Dendritic cell treated with granulocyte-macrophage colony-stimulating factor and Interleukin-4, amounts not matched to agents 40 ng/mL and 50 ng/mL, for 4 days (primary cell): ENCODE results near the gene DNAJC4.
"Not testable (repeated sequence)": the region's sequence is repeated elsewhere in the genome, so short reads cannot be mapped to it uniquely, and the experiment has no call there.

ENCODE experiments used
- H3K27ac Mint-ChIP-seq: one replicate; pipeline ENCODE4 v1.8.0; 2022; ENCODE audit warnings: mild to moderate bottlenecking, mixed read lengths
- H3K27me3 Mint-ChIP-seq: one replicate; pipeline ENCODE4 v1.8.0; 2022; ENCODE audit warnings: mild to moderate bottlenecking, mixed read lengths
- H3K36me3 Mint-ChIP-seq: one replicate; pipeline ENCODE4 v1.8.0; 2022; ENCODE audit warnings: low read depth, mixed read lengths
- H3K4me1 Mint-ChIP-seq: one replicate; pipeline ENCODE4 v1.8.0; 2022; ENCODE audit warnings: low read depth, mixed read lengths
- H3K4me3 Mint-ChIP-seq: one replicate; pipeline ENCODE4 v1.8.0; 2022; ENCODE audit warnings: mild to moderate bottlenecking, moderate library complexity, mixed read lengths
- H3K9me3 Mint-ChIP-seq: one replicate; pipeline ENCODE4 v1.8.0; 2022; ENCODE audit warnings: mixed read lengths
- intact Hi-C: fragments of 100-400 bp; cut with micrococcal nuclease; formaldehyde crosslinking; loops from one replicate; pipeline ENCODE4 v1.15.0; 2022

Gene DNAJC4

DNA sequence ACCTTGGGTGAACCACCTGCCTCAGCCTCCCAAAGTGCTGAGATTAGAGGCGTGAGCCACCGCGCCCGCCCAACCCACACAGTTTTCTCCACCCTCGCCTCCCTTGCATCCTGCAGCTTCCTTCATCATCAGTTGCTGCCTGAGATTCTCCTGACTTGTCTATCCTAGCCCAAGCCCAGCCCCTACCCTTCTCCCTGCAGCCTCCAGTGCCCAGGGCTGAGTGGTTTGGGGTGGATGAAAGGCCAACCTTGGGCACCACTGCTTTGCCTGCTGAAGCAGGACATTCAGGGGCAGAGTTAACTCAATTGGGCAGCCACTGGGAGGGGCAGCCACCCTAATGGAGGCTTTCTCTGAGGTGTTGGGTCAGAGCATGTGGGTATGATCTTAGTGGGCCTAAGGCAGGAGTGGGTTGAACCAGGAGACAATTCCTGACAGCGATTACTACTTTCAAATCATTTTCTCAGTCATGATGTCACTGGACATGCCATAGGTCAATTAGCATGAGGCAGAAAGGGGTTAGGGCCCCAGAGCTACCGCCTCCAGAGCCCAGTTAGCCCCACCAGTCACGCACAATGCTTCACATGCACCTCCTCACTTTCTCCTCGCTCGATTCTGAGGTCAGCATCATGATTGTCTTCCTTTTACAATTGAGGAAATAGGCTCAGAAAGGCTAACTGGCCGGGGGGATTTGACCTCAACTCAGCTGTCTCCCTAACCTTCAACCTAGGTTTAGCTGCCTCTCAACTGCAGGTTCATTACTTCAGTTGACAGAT, 9.5 kb downstream of the DNAJC4 start:
- Mint-ChIP-seq H3K4me1 (peaks cover 83% of the 10 kb centered on the region), H3K36me3 (peaks cover 86% of the 10 kb centered on the region), H3K9me3 (no peaks in the 10 kb centered on the region), H3K27ac (peak overlapping the region; percentile 99), H3K27me3 (no peaks in the 10 kb centered on the region), H3K4me3 (peak overlapping the region; percentile 83)
- intact Hi-C loops, result loop anchor here (1.0 to 2.0 kb wide), 3 partner anchors 14 to 65 kb away; partner anchors contain the start of genes ESRRA, NUDT22 and TRPT1

- Mint-ChIP-seq H3K4me1 (peaks cover 83% of the 10 kb centered on the region), H3K27ac (peak within 1 kb of the TSS; percentile 99), H3K36me3 (peaks cover 85% of the 10 kb centered on the region), H3K27me3 (no peaks in the 10 kb centered on the region), H3K4me3 (peak within 1 kb of the TSS; percentile 83), H3K9me3 (no peaks in the 10 kb centered on the region)
- intact Hi-C loops, result loop anchor here (1.0 to 2.0 kb wide), 3 partner anchors 14 to 65 kb away; partner anchors contain the start of genes ESRRA, NUDT22 and TRPT1
Observed at GRCh38 chr11:64240435-64241240, 10.3 kb downstream of the DNAJC4 start, which contains the start of gene FKBP2. TSS of gene FKBP2 (plus strand) at chr11:64241095. CDS start at chr11:64242388, 1,293 bp downstream.

DNA sequence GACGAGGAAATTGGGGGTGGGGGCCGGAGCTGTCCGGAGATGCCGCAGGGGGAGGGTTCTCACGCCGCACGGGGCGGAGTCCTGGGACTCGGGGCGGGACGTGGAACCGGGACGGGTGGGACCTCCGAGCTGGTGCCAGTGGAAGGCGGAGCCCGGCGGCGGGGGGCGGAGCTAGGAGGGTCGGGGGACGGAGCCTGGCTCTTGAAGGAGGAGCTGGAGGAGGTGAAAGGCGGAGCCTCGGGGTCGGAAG, 10.8 kb downstream of the DNAJC4 start:
- H3K27me3 Mint-ChIP-seq, result no peaks in the 10 kb centered on the region
- peaks cover 83% of the 10 kb centered on the region for H3K4me1 Mint-ChIP-seq
- H3K27ac Mint-ChIP-seq, result peak overlapping the region; percentile 99
- no peaks in the 10 kb centered on the region for H3K9me3 Mint-ChIP-seq
- intact Hi-C loops, result loop anchor here (2.0 kb wide), 1 partner anchor 30 kb away; no protein-coding TSS in a partner anchor
- peak overlapping the region; percentile 83 for H3K4me3 Mint-ChIP-seq
- peaks cover 85% of the 10 kb centered on the region for H3K36me3 Mint-ChIP-seq

DNA sequence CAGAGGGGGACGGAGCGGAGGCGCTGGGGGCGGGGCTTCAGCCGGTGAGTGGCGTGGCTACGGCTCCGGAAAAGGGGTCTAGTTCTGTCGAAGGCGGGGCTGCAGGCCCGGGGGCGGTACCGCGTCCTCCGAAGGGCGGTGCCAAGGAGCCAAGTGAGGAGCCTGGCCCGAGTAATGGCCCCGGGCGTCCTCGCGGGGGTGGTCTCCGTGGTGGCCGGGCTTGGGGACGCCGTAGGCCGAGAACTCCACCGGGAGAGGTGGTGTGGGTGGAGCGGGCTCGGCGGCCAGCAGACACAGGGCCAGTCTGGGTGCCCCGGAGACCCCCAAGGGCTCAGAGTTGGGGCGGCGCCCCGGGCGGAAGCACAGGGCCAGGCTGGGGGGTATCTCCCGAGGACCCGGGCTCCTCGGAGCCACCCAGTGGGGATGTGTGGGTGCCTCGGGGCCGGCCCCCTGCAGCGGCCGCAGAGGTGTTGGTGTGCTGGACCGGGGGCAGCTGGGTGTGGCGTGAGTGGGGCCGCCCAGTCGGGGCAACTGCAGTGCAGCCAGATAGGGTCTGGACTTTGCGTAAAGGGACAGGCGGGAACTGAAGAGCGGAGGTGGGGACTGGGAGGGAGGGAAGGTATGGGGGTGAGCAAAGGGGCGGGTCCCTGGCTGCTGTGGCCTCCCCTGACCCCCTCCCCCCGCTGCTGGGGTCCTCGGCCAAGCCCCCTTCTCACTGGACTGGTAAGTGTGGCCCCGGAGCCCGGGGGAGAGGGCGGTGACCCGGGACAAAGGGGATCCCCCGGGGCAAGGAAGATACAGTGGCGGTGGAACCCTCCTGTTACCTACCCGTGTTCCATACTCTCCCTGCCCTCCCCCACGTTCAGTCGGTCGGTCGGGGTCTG, 11.4 kb downstream of the DNAJC4 start:
- H3K27ac Mint-ChIP-seq, result peak overlapping the region; percentile 99

DNA sequence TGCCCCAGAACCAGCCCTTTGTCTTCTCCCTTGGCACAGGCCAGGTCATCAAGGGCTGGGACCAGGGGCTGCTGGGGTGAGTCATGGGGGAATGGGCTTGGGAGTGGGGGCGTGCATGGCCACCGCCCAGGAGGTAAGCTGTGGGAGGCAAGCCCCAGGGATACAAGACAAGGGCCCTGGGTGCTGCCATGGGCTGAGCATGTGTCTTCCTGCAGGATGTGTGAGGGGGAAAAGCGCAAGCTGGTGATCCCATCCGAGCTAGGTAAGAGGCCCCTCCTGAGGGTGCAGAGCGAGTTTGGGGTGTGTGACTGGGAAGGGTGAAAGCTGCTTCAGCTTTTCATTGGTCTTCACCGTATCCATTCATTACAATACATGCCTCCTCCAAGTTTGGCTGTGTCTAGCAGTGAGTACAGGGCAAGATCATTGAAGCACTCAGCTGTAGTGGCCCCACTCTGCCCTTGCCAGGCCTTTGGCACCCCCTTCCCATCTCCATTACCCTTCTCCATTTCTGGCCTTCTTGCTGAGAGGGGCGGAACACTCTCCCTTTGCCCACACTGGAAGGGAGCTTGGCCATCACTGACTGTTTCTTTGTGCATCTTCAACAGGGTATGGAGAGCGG, 13.0 kb downstream of the DNAJC4 start:
- peaks cover 78% of the 10 kb centered on the region for H3K4me1 Mint-ChIP-seq
- H3K36me3 Mint-ChIP-seq, result peaks cover 71% of the 10 kb centered on the region
- intact Hi-C loops, result no loop called here

More for the DNA sequence above, 11.4 kb downstream of the DNAJC4 start:
- Mint-ChIP-seq H3K4me3 (peak overlapping the region; percentile 83), H3K9me3 (no peaks in the 10 kb centered on the region), H3K27me3 (no peaks in the 10 kb centered on the region), H3K36me3 (peaks cover 81% of the 10 kb centered on the region), H3K4me1 (peaks cover 78% of the 10 kb centered on the region)
- intact Hi-C loops, result loop anchor here (2.0 kb wide), 1 partner anchor 29 kb away; no protein-coding TSS in a partner anchor

DNA sequence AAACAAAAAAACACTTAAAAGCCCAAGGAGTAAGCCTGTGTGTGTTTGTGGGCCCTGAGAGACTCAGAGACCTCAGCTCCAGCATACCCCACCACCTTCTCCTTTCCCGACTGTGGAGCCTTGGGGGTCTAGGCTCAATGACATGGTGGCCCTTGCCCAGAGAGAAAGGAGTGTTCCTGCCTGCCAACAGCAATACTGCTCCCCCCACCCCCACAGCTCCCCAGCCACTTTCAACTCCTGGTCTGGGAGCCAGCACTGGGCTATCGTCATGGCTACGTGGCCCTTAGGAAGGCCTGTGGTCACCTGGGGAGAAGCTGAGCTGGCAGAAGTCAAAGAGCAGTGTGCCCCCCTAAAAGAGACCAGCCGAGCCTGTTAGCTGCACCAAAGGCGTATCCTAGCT, 13.8 kb downstream of the DNAJC4 start:
- peaks cover 63% of the 10 kb centered on the region for H3K36me3 Mint-ChIP-seq
- H3K9me3 Mint-ChIP-seq, result no peaks in the 10 kb centered on the region
- H3K4me1 Mint-ChIP-seq, result peaks cover 77% of the 10 kb centered on the region
- H3K27me3 Mint-ChIP-seq, result no peaks in the 10 kb centered on the region
- H3K27ac Mint-ChIP-seq, result no peak overlapping the region
- H3K4me3 Mint-ChIP-seq, result no peak overlapping the region
- intact Hi-C loops, result no loop called here

More for the DNA sequence above, 13.0 kb downstream of the DNAJC4 start:
- peak overlapping the region; percentile 83 for H3K4me3 Mint-ChIP-seq
- H3K27me3 Mint-ChIP-seq, result no peaks in the 10 kb centered on the region
- no peak overlapping the region for H3K27ac Mint-ChIP-seq
- H3K9me3 Mint-ChIP-seq, result no peaks in the 10 kb centered on the region

- H3K4me3 Mint-ChIP-seq, result peak overlapping the region; percentile 89
- peak overlapping the region; percentile 92 for H3K27ac Mint-ChIP-seq
- H3K27me3 Mint-ChIP-seq, result peaks cover 1% of the 10 kb centered on the region
- intact Hi-C loops, result no loop called here
- peaks cover 72% of the 10 kb centered on the region for H3K4me1 Mint-ChIP-seq
- peaks cover 58% of the 10 kb centered on the region for H3K36me3 Mint-ChIP-seq
- no peaks in the 10 kb centered on the region for H3K9me3 Mint-ChIP-seq
Observed at GRCh38 chr11:64244966-64245365, 14.6 kb downstream of the DNAJC4 start.

DNA sequence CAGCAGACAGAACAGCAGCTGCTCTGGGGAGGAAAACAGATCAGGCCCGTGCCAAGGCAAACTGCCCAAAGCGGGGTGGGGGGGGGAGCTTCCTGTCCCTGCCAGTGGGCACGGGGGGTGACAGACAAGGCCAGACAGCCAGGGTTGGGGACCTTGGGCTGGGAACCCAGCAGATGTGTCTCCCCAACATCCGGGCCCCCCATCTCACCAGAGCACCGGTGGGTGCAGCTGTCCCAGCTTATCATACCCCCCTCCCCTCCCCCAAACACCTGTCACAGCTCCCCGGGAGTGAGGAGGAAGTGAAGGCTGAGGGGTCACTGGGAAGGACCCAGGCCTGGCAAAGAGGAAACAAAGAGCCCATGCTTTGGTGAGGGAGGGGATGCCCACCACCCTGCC, 15.1 kb downstream of the DNAJC4 start:
- peaks cover 4% of the 10 kb centered on the region for H3K27me3 Mint-ChIP-seq
- peaks cover 56% of the 10 kb centered on the region for H3K36me3 Mint-ChIP-seq
- H3K4me1 Mint-ChIP-seq, result peaks cover 68% of the 10 kb centered on the region
- intact Hi-C loops, result no loop called here
- no peaks in the 10 kb centered on the region for H3K9me3 Mint-ChIP-seq
- peak overlapping the region; percentile 89 for H3K4me3 Mint-ChIP-seq
- H3K27ac Mint-ChIP-seq, result peak overlapping the region; percentile 92

GRCh38 chr11:64245797-64246620, 15.7 kb downstream of the DNAJC4 start:
- peaks cover 9% of the 10 kb centered on the region for H3K27me3 Mint-ChIP-seq
- H3K36me3 Mint-ChIP-seq, result peaks cover 51% of the 10 kb centered on the region
- intact Hi-C loops, result loop anchor here (2.0 kb wide), 1 partner anchor 15 kb away; the partner anchor contains the start of gene DNAJC4
- H3K27ac Mint-ChIP-seq, result peak overlapping the region; percentile 92
- peak overlapping the region; percentile 89 for H3K4me3 Mint-ChIP-seq
- no peaks in the 10 kb centered on the region for H3K9me3 Mint-ChIP-seq
- peaks cover 71% of the 10 kb centered on the region for H3K4me1 Mint-ChIP-seq

GRCh38 chr11:64246621-64246870, 16.2 kb downstream of the DNAJC4 start:
- H3K27me3 Mint-ChIP-seq, H3K9me3 Mint-ChIP-seq: not testable (repeated sequence)
- peak overlapping the region; percentile 92 for H3K27ac Mint-ChIP-seq
- H3K36me3 Mint-ChIP-seq, result peaks cover 48% of the 10 kb centered on the region
- peak overlapping the region; percentile 82 for H3K4me3 Mint-ChIP-seq
- H3K4me1 Mint-ChIP-seq, result peaks cover 74% of the 10 kb centered on the region
- intact Hi-C loops, result loop anchor here (2.0 kb wide), 1 partner anchor 16 kb away; the partner anchor contains the start of gene DNAJC4

DNA sequence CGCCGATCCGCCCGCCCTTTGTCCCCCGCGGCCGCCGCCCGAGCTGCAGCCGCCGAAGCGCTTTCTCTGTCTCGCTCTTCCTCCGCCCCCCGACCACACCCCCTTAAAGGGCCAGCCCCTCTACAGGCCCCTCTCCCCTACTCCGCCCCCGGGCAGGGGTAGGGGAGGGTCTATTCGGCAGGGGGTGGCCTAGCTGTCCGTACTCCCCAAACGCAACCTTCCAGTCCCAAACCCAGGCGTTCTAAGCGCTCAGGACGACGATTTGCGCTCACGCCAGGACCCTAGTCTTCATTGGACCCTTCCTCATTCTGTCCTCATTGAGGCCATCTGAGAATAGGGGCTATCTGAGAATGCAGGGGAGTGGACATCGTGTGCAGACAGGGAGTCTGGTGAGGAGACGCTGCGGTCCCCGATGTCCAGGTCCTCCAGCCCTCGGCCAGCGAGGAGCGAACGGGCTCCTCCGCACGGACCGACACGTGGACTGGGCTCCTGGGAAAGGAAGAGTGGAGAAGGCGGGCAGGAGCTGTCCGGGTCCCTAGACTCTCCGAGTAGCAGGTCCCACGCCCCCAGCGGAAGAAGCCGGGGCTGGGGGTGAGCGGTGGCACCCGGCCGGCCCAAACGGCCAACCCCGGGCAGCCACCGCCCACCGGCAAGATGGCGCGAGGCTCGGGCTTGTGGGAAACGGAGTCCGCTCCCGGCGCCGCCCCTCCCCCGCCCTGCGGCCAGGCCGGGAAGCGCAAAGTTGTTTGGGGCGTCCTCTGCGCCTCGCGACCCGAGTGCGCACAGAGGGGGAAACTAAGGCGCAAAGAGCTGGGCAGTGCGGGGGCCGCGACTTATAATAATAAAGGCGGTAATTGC, 16.8 kb downstream of the DNAJC4 start, which contains the start of gene PPP1R14B:
Gene PPP1R14B (minus strand): TSS at position 73 of the 858 bp plus-strand sequence. CDS start 270 bp downstream, outside the sequence.
- H3K27ac Mint-ChIP-seq, result peak within 1 kb of the TSS; percentile 92
- peaks cover 51% of the 10 kb centered on the region for H3K36me3 Mint-ChIP-seq
- H3K27me3 Mint-ChIP-seq, result peaks cover 9% of the 10 kb centered on the region
- H3K4me1 Mint-ChIP-seq, result peaks cover 77% of the 10 kb centered on the region
- intact Hi-C loops, result loop anchor here (2.0 kb wide), 1 partner anchor 16 kb away; the partner anchor contains the start of gene DNAJC4
- peak within 1 kb of the TSS; percentile 89 for H3K4me3 Mint-ChIP-seq
- H3K9me3 Mint-ChIP-seq, result no peaks in the 10 kb centered on the region
